ENCODE measurements around the gene KRTAP10-7.
"Not testable (repeated sequence)": the region's sequence is repeated elsewhere in the genome, so short reads cannot be mapped to it uniquely, and the experiment has no call there.

KRTAP10-7 gene

DNA sequence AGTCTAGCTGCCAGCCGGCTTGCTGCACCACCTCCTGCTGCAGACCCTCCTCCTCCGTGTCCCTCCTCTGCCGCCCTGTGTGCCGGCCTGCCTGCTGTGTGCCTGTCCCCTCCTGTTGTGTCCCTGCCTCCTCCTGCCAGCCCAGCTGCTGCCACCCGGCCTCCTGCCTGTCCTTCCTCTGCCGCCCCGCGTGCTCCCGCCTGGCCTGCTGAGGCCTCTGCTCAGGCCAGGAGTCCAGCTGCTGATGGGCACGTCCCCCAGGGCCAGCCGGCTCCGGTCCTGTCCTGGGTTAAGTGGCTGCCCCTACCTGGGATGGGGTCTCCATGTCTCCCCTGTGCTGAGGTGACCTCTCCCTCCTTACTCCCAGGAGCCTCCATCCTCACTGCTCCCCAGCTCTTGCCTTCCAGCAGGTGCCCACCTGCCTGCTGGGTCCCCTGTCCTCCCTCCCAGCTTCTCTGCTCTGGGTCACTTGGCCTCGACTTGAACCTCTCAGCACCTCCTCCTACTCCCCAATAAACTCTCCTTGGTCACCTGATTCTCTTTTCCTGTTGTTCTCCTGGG lies 12.4 kb downstream of the KRTAP10-7 start:
- DNase-seq = no peak

DNA sequence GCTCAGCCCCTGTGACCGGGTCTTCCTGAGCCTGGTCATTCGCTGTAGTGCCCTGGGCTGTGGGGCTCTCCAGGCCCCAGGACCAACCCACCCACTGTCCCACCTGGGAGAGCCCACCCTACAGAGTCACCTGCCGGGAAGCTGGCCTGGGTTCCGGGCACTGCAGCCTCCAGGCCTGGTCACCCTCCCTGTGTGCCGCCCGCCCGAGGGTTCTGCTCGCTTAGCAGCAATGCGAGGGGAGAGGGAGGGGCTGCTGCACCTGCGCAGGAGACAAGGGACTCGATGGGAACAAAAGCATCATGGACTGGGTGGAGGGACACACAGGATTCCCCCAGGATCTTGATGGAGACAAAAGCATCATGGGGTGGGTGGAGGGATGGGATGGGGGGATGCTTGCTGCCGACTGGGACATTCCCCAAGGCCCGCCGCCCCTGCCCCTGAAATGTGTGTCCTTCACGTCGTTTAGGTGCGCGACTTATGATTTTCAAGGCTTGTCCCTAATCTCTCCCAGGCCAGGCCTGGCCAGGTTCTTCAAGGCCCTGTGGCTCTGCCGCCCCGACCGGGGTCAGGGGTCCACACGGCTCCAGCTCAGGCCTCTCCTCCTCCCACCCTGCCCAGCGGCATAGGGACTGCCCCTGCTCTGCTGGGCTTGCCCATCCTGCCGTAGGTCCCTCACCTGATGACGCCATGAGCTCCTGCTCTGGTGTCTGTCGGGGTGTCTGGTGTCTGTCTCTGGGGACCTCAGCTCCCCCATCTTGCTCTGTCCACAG lies 13.2 kb downstream of the KRTAP10-7 start:
- DNase-seq = no peak

DNA sequence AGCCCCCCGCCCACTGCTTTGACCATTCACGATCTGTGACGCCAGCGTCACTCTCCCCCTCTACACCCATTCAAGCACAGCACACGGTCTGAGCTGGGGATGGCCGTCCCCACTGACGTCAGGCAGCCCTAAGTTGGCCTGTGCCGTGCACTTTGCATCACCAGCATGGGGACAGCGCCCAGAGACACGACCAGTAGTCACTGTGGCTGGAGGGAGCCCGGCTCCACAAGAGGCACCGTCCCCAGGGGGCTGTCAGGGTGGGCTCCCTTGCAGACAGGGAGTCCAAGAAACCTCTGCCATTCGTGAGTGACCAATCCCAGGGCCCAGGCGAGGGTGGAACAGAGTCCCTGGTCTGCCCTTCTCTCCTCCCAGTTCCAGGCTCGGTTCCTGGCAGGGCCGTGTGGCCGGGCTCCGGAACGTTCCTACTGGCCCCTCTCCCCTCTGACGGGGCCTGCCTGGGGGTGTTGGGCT lies 13.8 kb downstream of the KRTAP10-7 start:
- DNase-seq = no peak

DNA sequence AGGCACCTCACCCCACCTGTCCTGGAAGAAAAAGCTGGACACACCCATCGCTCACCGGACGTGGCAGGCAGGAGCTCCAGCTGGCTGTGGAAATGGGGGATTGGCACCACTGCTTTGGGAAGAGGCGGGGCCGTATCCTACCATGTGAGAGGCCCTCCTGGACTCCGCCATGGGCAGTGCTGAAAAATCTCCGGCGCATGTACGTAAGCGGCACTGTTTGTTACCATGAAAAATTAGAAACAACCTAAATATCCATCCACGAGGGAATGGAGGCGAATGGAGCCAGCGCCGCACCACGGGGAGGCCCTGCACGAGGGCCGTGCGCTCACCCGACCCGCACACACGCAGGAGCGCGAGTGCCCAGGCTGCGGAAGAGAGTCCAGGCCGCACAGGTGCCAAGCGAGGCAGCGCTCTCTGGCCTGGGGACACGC lies 14.6 kb downstream of the KRTAP10-7 start:
- DNase-seq = no peak

GRCh38 chr21:44615466-44615865 lies 15.1 kb downstream of the KRTAP10-7 start:
- DNase-seq = no peak

DNA sequence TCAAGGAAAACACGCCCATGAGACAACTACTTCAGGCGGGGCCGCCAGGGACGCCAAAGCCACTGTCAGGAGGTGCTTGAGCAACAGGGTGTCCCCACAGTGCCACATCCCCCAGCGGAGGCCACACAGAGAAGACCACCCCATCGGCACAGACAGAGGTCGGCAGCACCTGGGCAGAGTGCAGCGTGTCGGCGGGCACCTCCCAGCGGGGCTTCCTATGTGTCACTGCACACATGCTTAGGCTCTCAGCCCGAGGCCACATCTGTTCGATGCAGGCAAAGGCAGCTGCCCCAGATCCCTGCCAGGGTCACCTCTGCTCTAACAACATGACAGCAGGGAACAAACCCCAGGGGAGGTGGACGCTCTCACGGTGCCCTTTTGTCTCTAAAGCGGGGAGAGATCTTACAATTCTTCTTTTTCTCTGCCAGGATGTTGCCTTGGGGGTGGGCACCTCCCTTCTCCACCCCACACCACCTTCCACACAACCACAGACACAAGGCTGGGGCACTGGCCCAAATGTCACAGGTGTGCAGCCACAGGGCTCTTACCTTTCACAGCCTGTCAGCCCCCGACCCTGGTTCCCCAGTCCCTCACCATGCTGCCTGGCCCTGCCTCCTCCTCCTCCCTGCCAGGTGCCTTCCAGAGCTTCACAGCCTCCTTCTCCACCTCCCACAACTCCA lies 15.7 kb downstream of the KRTAP10-7 start:
- no peak for DNase-seq

DNA sequence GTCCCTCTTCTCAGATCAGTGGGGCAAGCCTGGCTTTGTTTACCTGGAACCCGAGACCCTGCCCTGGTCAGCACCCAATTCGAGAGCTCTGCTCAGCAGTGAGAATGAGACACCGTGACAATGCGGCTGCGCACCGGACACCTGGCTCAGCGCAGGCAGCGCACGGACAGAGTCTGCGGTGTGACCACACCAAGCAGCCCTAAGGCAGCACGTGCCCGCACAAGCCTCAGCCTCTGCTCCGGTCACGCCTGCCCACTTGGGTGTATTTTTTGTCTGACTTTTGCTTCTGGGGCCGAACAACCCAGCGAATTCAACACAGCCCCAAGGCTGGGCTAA lies 16.2 kb downstream of the KRTAP10-7 start:
- no peak for DNase-seq

DNA sequence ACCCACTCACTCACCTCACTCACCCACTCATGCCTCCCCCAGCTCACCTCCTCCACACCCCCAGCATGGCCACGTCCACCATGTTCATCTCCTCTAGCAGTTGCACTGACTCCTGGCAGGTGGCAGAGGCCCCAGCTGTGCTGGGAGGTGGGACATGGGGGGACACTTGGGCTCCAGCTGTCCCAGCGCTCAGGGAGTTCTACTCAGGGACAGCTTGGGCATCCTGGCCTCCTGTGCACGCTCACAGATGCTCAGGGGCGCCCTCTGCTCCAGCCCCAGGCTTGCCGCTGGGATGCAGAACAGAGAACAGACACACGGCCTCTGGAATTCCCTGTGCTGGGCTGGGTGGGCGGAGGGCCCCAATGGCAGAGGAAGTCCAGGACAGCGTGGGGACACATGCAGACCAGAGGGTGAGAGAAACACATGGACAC lies 16.7 kb downstream of the KRTAP10-7 start:
- no peak for DNase-seq

- DNase-seq = no peak
Measured at GRCh38 chr21:44618504-44618903, 18.1 kb downstream of the KRTAP10-7 start.

GRCh38 chr21:44618909-44619308 lies 18.5 kb downstream of the KRTAP10-7 start:
- no peak for DNase-seq

DNA sequence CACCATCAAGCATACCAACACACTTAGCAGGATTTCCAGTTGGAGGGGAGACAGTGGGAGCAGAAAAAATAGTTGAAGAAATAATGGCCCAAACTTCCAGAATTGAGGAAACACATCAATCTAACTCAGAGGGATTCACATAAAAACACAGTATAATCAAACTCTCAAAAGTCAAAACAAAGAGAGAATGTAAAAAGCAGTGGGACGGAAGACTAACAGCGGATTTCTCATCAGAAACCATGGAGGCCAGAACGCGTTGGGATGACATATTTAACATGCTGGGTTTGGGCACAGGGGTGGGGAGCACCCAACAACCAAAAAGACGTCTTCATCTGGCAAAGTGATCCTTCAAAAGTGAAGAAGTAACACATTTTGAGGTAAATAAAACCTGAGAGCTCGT lies 19.5 kb downstream of the KRTAP10-7 start:
- DNase-seq = no peak

- no peak for DNase-seq
Measured at GRCh38 chr21:44623575-44623974, 23.2 kb downstream of the KRTAP10-7 start.

GRCh38 chr21:44625756-44626155 lies 25.4 kb downstream of the KRTAP10-7 start:
- DNase-seq = no peak

DNA sequence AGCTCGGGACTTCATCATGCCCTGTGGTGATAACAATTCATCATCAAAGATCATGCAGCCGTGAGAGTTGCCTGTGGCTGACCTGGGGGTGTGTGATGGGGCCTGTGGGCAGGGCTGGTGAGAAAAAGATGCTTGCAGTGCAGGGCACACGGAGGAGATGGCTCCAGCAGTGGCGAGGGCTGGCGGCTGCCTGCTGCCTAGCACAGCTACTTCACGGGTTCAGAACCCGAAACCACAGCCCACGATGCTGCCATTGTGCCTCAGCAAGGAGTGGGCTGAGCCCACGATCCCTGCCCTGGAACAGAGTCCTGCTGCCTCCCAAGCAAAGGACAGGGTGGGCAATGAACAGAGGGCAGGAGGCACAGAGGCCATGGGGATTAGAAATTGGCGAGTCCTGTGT lies 25.9 kb downstream of the KRTAP10-7 start:
- no peak for DNase-seq

DNA sequence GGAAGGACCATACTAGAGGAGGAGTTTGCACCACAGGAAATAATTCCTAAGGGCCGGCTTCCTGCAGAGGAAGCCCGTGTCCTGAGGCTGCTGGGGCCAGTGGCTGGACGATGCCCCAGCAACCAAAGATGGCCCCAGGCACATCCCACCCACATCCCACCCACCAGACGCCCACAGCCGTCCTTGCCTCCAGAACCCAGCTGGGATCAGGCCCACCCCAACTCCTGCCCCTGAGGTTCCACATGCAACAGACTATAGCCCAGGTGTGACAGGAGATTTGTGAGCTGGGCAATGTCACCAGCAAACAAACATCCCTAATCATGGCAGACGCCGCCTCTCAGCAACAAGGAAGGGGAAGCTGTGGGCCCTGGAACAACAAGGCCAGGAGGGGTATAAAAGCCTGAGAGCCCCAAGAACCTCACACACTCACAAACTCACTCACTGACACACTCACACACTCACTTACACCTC lies 26.3 kb downstream of the KRTAP10-7 start, which contains the start of gene KRTAP10-9:
TSS of gene KRTAP10-9 (plus strand) at position 421 of the 471 bp plus-strand sequence. CDS start 79 bp downstream, outside the sequence.
- DNase-seq = no peak

DNA sequence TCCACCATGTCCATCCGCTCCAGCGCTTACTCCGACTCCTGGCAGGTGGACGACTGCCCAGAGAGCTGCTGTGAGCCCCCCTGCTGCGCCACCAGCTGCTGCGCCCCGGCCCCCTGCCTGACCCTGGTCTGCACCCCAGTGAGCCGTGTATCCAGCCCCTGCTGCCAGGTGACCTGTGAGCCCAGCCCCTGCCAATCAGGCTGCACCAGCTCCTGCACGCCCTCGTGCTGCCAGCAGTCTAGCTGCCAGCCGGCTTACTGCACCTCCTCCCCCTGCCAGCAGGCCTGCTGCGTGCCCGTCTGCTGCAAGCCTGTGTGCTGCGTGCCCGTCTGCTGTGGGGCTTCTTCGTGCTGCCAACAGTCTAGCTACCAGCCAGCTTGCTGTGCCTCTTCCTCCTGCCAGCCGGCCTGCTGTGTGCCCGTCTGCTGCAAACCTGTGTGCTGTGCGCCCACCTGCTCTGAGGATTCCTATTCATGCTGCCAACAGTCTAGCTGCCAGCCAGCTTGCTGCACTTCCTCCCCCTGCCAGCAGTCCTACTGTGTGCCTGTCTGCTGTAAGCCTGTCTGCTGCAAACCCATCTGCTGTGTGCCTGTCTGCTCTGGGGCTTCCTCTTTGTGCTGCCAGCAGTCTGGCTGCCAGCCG lies 26.9 kb downstream of the KRTAP10-7 start:
- not testable (repeated sequence) for DNase-seq

DNA sequence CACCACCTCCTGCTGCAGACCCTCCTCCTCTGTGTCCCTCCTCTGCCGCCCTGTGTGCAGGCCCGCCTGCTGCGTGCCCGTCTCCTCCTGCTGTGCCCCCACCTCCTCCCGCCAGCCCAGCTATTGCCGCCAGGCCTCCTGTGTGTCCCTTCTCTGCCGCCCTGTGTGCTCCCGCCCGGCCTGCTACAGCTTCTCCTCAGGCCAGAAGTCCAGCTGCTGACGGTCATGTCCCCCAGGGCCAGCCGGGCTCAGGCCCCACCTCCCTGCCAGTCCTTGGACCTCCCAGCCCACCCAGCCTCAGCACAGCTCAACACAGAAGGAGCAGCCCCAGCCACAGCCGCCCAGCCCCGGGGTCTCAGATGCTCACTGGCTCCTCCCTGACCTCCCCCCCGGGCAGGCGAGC lies 27.4 kb downstream of the KRTAP10-7 start:
- not testable (repeated sequence) for DNase-seq

- no peak for DNase-seq
Measured at GRCh38 chr21:44628707-44629391, 28.5 kb downstream of the KRTAP10-7 start.

DNA sequence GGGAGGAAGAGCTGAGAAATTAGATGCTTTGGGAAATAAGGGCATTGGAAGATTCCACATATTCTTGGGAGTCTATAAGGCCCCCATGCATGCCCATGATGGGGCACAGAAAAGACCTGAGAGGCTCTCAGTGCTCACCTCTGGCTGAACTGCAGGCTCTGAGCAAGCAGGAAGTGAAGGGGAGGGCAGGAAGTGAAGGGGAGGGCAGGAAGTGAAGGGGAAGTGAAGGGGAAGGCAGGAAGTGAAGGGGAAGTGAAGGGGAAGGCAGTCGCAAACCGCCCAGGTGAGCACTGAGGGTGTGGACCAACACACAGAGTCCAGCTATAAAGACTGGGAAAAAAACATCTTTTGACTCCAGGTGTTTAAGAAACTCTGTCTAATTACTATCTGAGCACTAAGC lies 30.0 kb downstream of the KRTAP10-7 start:
- no peak for DNase-seq

DNA sequence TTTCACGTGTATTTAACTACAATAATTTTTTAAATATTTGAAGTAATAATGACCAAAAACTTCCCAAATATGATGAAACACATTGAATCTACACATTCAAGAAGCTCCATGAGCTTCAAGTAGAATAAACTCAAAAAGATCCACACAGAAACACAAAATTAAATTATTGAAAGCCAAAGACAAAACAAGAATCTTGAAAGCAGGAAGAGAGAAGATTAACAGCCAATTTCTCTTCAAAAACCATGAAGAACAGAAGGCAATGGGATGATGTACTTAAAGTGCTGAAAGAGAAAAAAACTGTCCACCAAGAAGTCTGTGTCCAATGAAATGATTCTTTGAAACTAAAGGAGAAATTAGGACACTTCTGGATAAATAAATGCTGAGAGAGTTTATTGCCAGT lies 31.7 kb downstream of the KRTAP10-7 start:
- no peak for DNase-seq

- DNase-seq = no peak
Measured at GRCh38 chr21:44636209-44637017, 36.0 kb downstream of the KRTAP10-7 start.

Measured in cerebellar nuclear complex (tissue), 1 donor.